Upper lobe of right lung (tissue), 1 donor: ENCODE measurements around the gene PGM5. TPM values are rescaled to one million over a fixed set of nuclear protein-coding genes. Genes with fewer than 3 reads are reported as not detected.

Experiments used
- ATAC-seq: fragments of 200-7000 bp; cut with Tn5 transposase; one replicate; pipeline ENCODE4 v1.9.1; 2020; ENCODE audit warnings: mild to moderate bottlenecking, moderate library complexity
- DNase-seq: peaks from one replicate; pipeline ENCODE4 v3.0.0-alpha.2; 2020
- H3K27ac ChIP-seq: fragments of 200-600 bp; one replicate; pipeline ENCODE4 v1.8.0; 2022
- H3K27me3 ChIP-seq: fragments of 200-600 bp; one replicate; pipeline ENCODE4 v1.8.0; 2022; ENCODE audit warnings: mild to moderate bottlenecking
- H3K36me3 ChIP-seq: fragments of 200-600 bp; one replicate; pipeline ENCODE4 v1.8.0; 2022
- H3K4me1 ChIP-seq: fragments of 200-600 bp; one replicate; pipeline ENCODE4 v1.8.0; 2022
- H3K4me3 ChIP-seq: fragments of 200-600 bp; one replicate; pipeline ENCODE4 v1.8.0; 2022; ENCODE audit warnings: mild to moderate bottlenecking
- H3K9me3 ChIP-seq: fragments of 200-600 bp; one replicate; pipeline ENCODE4 v1.8.0; 2022
- CTCF ChIP-seq: fragments of 200-600 bp; IDR thresholded peaks from one replicate; pipeline ENCODE4 v1.8.0; 2022; ENCODE audit warnings: antibody characterized with exemption
- intact Hi-C: fragments of 100-400 bp; cut with DNase I; formaldehyde crosslinking; loops from one replicate; pipeline ENCODE4 v1.11.0; 2022
- total RNA-seq: library from RNA; stranded (reverse); fragmentation: NEBNext Ultra II Directional; extraction: Animal tissue kit (Norgen Biotek cat#: 25700); gene quantifications from one replicate; pipeline ENCODE4 v1.2.1, GENCODE V29; 2021
- donor health status: DM: no; HTN: yes; CAD: no; lungs with severe emphysema.

Gene PGM5
- total RNA-seq, 1 donor from 2014 or later, result 25.0 TPM

GRCh38 chr9:68522131-68522530, 165.7 kb downstream of the PGM5 start:
- Histone ChIP-seq H3K9me3 (no peaks in the 10 kb centered on the region), H3K36me3 (no peaks in the 10 kb centered on the region), H3K27me3 (no peaks in the 10 kb centered on the region), H3K4me1 (no peaks in the 10 kb centered on the region), H3K4me3 (no peak overlapping the region), H3K27ac (no peak overlapping the region)
- ATAC-seq (peak; percentile 89), DNase-seq (no peak)
- TF ChIP-seq CTCF, result no peak
- intact Hi-C loops, result no loop called here

- DNase-seq, result no peak
- H3K36me3 ChIP-seq, result no peaks in the 10 kb centered on the region
- H3K27me3 ChIP-seq, result no peaks in the 10 kb centered on the region
- ATAC-seq, result no peak
- H3K4me3 ChIP-seq, result no peak overlapping the region
- TF ChIP-seq CTCF, result no peak
- intact Hi-C loops, result no loop called here
- no peak overlapping the region for H3K27ac ChIP-seq
- no peaks in the 10 kb centered on the region for H3K4me1 ChIP-seq
- H3K9me3 ChIP-seq, result no peaks in the 10 kb centered on the region
Observed at GRCh38 chr9:68522954-68523353, 166.5 kb downstream of the PGM5 start.

- intact Hi-C loops, result no loop called here
- H3K9me3 ChIP-seq, result no peaks in the 10 kb centered on the region
- no peaks in the 10 kb centered on the region for H3K4me1 ChIP-seq
- no peak for TF ChIP-seq CTCF
- no peak overlapping the region for H3K27ac ChIP-seq
- ATAC-seq, result no peak
- DNase-seq, result no peak
- no peak overlapping the region for H3K4me3 ChIP-seq
- no peaks in the 10 kb centered on the region for H3K27me3 ChIP-seq
- no peaks in the 10 kb centered on the region for H3K36me3 ChIP-seq
Observed at GRCh38 chr9:68523367-68523936, 167.0 kb downstream of the PGM5 start.

DNA sequence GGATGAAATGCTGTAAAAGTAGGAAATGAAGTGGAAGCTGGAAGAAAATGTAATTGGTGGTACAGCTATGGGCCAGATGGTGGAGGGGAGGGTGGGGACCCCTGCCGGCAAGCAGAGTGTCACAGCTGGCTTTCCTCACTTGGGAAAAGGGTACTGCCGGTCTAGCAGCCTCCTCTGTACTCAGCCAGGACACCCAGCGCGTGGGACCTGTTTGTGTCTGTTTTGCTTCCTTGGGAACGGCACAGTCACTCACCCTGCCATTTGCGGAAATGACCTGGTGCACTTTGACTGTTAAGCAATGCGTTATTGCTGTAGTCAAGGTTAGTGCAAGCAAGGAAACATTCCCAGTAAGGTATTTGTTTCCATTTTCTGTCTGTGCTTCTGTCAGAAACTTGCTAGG, 174.2 kb downstream of the PGM5 start:
- DNase-seq, result peak; percentile 80
- peak; percentile 94 for ATAC-seq
- Histone ChIP-seq H3K4me1 (no peaks in the 10 kb centered on the region), H3K4me3 (no peak overlapping the region), H3K9me3 (no peaks in the 10 kb centered on the region), H3K36me3 (no peaks in the 10 kb centered on the region), H3K27ac (peak overlapping the region; percentile 61), H3K27me3 (no peaks in the 10 kb centered on the region)
- intact Hi-C loops, result no loop called here
- no peak for TF ChIP-seq CTCF

- DNase-seq (no peak), ATAC-seq (peak; percentile 31)
- intact Hi-C loops, result no loop called here
- no peak for TF ChIP-seq CTCF
- no peaks in the 10 kb centered on the region for H3K4me1 ChIP-seq
- no peaks in the 10 kb centered on the region for H3K36me3 ChIP-seq
- no peaks in the 10 kb centered on the region for H3K27me3 ChIP-seq
- no peaks in the 10 kb centered on the region for H3K9me3 ChIP-seq
- H3K4me3 ChIP-seq, result no peak overlapping the region
- no peak overlapping the region for H3K27ac ChIP-seq
Observed at GRCh38 chr9:68532131-68532530, 175.7 kb downstream of the PGM5 start.

DNA sequence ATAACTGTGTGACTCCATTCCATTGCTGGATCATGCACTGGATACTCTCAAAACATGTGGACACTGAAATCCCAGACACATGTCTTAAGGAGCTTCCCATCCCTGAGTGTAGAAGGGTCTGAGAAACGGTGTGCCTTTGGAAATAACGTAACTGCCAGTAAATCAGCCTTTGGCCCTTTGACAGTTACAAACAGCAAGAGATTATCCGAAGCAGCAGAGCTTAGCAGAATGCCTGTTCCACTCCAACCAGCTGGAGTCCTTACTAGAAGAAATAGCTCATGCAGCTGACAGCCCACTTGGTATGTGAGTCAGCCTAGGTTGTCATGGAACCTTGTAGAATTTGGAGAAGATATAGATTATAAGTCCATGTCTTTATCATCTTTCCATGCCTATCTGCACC, 177.3 kb downstream of the PGM5 start:
- no peaks in the 10 kb centered on the region for H3K27me3 ChIP-seq
- no peak for ATAC-seq

More for the DNA sequence above, 177.3 kb downstream of the PGM5 start:
- TF ChIP-seq CTCF, result no peak
- no peaks in the 10 kb centered on the region for H3K4me1 ChIP-seq
- no peaks in the 10 kb centered on the region for H3K9me3 ChIP-seq
- no peak overlapping the region for H3K4me3 ChIP-seq
- intact Hi-C loops, result no loop called here
- DNase-seq, result no peak
- H3K36me3 ChIP-seq, result no peaks in the 10 kb centered on the region
- no peak overlapping the region for H3K27ac ChIP-seq
